Lower leg skin (tissue), 3 donors: ENCODE data around the gene GABRR3.

Experiments
- CTCF ChIP-seq, 3 donors: fragments of 450-650 bp; IDR thresholded peaks; one replicate each; pipeline ENCODE4 v1.5.1; 2016; ENCODE audit warnings: antibody characterized with exemption in 3 of 3, mild to moderate bottlenecking in 3 of 3, moderate library complexity in 2 of 3
- POLR2A ChIP-seq, 2 donors: fragments of 450-650 bp; IDR thresholded peaks; one replicate each; pipeline ENCODE4 v1.6.1; 2016 to 2017; ENCODE audit warnings: antibody characterized with exemption in 2 of 2, mild to moderate bottlenecking in 1 of 2, moderate library complexity in 1 of 2

- TF ChIP-seq CTCF (IDR thresholded peaks at IDR 0.05) (no peak), POLR2A (IDR thresholded peaks at IDR 0.05) (no peak)
These were observed 63.2 kb downstream of the GABRR3 start, which contains the start of gene RIOX2 for GRCh38 chr3:97971679-97972567.
